ENCODE data around the gene SMARCA2.

Gene SMARCA2

GRCh38 chr9:2043243-2043642, 28.1 kb downstream of the SMARCA2 start:
- no peak for DNase-seq

- DNase-seq: no peak
Measured at GRCh38 chr9:2043881-2044462, 28.8 kb downstream of the SMARCA2 start.

- no peak for DNase-seq
Measured at GRCh38 chr9:2047144-2047671, 32.1 kb downstream of the SMARCA2 start.

GRCh38 chr9:2047916-2048315, 32.8 kb downstream of the SMARCA2 start:
- DNase-seq: no peak

GRCh38 chr9:2050236-2050635, 35.1 kb downstream of the SMARCA2 start:
- no peak for DNase-seq

- DNase-seq: no peak
Measured at GRCh38 chr9:2053883-2054845, 39.0 kb downstream of the SMARCA2 start.

- DNase-seq: no peak
Measured at GRCh38 chr9:2055203-2055658, 40.1 kb downstream of the SMARCA2 start.

GRCh38 chr9:2059274-2059929, 44.3 kb downstream of the SMARCA2 start:
- DNase-seq: no peak

- no peak for DNase-seq
Measured at GRCh38 chr9:2060424-2060823, 45.3 kb downstream of the SMARCA2 start.

- no peak for DNase-seq
Measured at GRCh38 chr9:2065704-2066103, 50.6 kb downstream of the SMARCA2 start.

- no peak for DNase-seq
Measured at GRCh38 chr9:2066312-2067273, 51.4 kb downstream of the SMARCA2 start.

- DNase-seq: no peak
Measured at GRCh38 chr9:2072752-2073405, 57.7 kb downstream of the SMARCA2 start.

GRCh38 chr9:2082772-2083171, 67.6 kb downstream of the SMARCA2 start:
- DNase-seq: no peak

GRCh38 chr9:2083479-2083878, 68.3 kb downstream of the SMARCA2 start:
- DNase-seq: no peak

- DNase-seq: no peak
Measured at GRCh38 chr9:2085716-2086115, 70.6 kb downstream of the SMARCA2 start.

GRCh38 chr9:2086116-2086515, 71.0 kb downstream of the SMARCA2 start:
- no peak for DNase-seq

- no peak for DNase-seq
Measured at GRCh38 chr9:2086971-2087370, 71.8 kb downstream of the SMARCA2 start.

GRCh38 chr9:2087500-2088313, 72.6 kb downstream of the SMARCA2 start:
- DNase-seq: no peak

GRCh38 chr9:2093920-2094597, 78.9 kb downstream of the SMARCA2 start:
- no peak for DNase-seq

- no peak for DNase-seq
Measured at GRCh38 chr9:2096376-2096970, 81.3 kb downstream of the SMARCA2 start.
